ENCODE data around the gene GREB1.

The GREB1 gene

DNA sequence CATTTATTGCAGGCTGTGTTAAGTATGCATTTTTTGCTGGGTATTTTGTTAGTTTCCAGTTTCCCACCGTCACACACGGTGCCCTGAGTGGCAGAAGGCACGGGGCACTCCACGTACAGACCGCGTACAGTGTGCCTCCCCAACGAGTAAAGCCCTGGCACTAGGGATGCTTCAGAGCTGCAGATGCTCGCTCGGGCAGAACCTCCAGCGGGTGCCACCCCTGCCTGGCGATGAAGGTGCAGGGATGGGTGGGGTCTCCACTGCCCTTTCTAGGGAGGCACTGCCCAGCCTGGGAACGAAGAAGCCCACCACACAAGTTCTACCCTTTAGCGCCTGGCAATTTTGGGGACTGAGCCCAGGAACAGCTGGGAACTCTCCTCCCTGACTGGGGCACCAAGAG is 4.1 kb downstream of the GREB1 start:
- DNase-seq (ENCODE audit: low read depth in 2 of 2, low spot score in 1 of 2), result no peak

DNA sequence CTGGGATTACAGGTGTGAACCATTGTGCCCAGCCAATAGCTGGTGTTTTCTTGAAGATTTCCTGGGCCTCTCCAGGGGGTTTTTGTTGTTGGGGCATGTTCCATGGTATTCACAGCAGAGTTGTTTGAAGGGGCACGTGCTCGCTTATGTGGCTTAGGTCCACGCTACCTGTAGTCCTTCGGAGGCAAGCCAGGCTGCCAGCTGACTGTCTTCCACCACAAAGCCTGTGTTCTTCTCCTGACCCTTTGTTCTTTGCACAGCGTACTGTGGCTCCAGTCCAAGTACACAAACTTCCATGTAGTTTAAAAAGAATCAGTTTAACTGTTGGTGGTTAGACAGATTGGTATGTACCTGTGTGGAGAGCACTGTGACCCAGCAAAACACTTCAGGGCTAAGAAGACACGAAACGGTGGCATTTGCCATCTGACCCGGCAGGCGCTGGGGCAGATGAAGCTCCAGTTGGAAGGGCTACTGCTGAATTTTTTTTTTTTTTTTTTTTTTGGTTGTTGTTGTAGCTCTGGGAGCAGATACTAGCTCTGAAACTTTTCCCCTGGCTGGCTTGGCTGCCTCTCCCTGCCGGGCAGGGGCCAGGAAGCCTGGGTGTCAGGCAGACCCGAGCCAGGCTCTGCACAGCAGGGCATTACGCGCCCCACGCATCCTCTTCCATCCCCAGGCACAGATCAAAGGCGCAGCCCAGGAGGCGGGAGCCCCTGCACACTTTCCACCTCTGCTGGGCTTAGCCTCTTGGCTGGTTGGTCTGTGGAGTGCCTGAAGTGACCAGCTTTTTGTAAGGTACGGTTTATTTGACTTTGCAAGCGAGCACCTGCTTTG is 5.7 kb downstream of the GREB1 start:
- DNase-seq (ENCODE audit: low read depth in 2 of 2, low spot score in 1 of 2), result no peak

DNA sequence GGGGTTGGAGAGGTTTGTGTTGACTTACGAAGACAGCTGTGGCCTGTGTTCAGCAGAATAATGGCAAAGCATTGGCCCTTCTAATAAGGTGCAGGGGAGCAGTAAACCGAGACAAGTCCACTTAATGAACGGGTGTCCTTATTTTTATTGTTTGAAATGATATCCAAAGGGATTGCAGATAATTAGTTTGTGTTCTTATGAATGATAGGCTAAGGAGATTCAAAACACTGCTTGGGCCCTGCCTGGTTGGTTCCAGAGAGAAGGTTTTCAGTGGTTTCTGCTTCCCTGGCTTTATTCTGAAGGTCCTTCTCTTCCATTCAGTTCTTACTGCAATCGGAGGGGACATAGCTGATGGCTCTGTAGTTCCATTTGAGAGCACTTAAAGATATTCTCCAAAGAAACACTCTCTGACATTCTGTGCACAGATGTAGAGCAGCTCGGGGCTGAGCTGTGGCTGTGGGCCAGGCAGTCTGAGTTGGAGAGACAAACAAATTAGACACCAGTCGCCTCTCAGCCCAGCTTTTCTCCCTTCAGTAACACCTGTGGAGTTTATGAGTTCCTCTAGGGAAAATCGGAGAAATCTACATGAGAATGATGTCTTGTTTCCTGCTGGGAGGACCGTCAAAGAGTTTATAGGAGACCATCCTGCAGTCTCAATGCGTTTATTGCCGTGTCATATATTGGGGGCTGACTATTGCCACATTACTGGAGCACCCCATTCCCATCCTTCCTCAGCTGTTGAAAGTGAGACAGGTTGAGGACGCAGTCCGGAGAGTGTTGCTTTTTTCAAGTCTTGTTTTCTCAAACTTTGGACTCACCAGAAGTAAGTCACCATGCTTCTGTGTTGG is 6.5 kb downstream of the GREB1 start:
- no peak for DNase-seq (ENCODE audit: low read depth in 2 of 2, low spot score in 1 of 2)

DNA sequence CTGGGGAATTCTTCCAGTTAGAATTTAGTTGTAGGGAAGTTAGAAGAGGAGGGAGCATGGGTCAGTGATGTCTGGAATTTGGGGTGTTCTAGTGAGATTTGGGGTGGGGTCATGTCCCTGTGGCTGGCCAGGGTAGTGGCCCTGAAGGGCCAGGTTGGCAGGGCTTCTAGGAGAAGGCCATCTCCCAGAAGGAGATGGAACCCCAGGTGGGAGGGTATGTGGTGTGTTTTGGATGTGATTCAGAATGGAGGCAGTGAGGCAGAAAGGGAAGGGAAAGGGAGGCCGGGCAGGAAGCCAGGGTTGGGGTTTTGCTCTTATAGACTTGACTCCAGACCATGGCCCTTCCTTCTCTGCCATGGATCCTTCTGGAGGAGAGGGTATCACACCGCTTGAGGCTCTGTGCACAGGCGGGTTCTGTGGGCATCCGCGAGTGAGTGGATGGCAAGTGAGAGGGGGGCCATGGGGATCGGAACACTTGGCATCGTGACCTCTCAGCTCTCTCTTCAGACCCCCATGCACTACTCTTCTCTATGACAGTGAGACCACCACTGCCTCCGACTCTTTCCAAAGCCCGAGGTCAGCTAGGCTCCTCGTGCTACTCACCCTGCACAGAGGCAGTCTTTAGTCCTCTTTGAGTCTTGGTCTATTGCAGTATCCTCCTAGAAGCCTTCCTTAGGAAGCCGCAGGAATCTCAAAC is 7.3 kb downstream of the GREB1 start:
- no peak for DNase-seq (ENCODE audit: low read depth in 2 of 2, low spot score in 1 of 2)

DNA sequence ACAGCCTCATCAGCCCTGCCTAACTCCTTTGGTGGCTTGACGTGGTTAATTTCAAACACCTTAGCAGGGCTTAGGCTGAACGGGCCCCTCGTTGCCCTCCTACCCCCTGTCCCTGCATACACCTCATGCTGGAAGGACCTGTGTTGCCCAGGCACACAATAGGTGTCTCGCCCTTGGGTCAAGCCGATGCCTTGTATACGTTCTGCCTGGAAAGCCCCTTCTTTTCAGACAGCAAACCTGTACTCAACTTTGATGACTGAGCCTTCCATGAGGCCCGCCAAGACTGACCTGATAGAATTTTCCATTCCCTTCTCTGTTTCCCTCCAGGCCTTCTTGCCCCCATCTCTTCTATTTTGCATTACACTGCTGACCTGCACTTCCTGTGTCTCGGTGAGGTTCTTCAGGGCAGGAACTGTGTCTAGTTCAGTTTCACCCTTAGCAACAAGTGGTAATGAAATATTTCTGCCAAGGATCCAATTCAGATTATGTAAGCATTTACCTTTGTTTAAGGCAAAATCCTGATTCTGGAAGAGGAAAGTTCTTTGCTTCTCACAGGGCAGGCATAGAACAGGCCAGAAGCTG is 7.9 kb downstream of the GREB1 start:
- no peak for DNase-seq (ENCODE audit: low read depth in 2 of 2, low spot score in 1 of 2)

DNA sequence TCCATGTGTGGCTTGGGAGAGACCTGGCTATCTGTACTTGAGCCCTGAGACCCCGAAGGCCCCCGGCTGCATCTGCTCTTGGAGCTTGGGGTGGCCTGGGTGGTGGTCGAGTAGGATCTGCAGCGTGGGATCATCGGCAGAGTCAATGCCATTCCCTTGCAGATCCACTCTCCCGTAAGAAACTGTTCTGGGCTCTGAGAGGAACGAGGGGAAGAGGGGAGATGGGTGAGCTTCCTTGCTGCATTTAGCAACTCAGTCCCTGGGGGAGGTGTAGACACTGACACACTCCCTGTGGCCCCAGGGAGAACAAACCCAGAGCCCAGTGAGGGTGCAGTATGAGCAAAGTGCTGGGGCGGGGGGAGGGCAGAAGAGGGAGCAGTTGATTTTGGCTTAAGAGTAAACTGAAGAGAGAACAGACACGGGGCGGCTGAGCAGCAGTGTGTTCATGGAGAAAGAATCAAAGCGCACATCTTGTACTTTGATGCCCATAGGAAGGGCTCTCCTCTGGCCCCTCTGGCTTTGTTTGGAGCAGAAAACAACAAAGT is 8.5 kb downstream of the GREB1 start:
- no peak for DNase-seq (ENCODE audit: low read depth in 2 of 2, low spot score in 1 of 2)

DNA sequence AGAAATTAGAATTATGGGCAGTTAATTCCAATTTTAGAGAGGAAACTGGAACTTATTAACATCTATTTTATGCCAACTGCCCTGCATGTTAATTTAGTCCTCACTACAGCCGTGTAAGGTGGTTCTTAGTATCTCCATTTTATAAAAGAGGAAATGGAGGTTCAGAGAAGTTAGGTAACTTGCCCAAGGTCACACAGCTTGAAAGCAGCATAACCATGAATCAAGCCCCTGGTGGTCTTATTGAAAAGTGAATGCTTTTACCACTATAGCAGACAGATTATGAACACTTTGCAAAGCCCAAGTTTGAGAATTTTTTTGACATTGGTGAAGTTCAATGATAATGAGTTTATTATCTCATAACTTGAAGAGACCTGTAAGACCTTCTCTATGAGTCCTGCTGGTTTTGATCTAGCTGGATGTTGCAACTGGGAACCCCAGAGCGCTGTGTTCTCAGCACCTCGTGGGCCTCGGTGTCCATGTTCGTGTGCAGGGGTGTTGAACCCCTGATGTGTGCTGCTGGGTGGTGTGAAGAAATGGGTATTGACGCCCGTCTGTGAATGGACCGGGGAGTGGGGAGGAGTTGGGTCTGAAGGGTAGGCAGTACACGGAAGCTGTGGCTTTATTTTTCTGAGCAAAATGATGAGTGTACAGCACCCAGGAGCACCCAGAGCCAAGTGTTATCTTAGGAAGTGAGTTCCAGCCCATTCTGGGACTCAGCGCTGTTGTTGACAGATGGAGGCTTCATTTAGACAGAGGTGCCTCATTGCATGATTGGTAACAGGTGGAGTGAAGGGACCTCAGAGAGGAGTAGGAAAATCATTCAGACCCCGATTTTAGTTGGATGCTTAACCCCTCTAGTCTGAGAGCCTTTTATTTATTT is 9.7 kb downstream of the GREB1 start:
- no peak for DNase-seq (ENCODE audit: low read depth in 2 of 2, low spot score in 1 of 2)

DNA sequence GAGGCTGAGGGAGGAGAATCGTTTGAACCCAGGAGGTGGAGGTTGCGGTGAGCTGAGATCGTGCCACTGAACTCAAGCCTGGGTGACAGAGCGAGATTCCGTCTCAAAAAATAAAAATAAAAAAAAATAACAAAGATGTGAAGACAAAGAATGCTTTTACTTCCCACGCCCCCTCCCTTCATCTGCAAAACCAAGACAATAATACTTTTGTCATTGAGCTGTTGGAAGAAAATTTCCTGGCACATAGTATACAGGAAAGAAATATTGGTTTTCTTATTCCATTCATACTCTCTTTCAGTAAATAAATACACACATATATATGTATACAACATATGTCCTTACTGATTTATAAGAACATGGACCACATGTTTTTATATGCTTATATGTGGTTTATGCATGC is 12.2 kb downstream of the GREB1 start:
- DNase-seq (ENCODE audit: low read depth in 2 of 2, low spot score in 1 of 2), result no peak

DNA sequence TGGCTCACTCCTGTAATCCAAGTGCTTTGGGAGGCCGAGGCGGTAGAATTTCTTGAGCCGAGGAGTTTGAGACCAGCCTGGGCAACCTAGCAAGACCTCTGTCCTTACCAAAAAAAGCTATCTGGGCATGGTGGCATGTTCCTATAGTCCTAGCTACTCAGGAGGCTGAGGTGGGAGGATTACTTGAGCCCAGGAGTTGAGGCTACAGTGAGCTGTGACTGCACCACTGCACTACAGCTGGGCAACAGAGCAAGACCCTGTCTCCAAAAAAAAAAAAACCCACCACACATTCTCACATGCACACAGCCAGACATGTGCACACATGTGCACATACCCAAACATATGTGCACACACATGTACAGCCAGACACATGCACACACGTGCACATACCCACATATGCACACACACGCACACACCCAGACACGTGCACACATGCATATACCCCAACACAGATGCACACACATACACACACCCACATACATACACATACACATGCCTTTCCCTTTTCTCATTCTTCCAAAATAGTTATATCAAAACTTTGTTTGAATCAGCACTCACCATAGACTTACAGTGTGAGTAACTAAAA is 14.2 kb downstream of the GREB1 start:
- DNase-seq (ENCODE audit: low read depth in 2 of 2, low spot score in 1 of 2), result no peak

DNA sequence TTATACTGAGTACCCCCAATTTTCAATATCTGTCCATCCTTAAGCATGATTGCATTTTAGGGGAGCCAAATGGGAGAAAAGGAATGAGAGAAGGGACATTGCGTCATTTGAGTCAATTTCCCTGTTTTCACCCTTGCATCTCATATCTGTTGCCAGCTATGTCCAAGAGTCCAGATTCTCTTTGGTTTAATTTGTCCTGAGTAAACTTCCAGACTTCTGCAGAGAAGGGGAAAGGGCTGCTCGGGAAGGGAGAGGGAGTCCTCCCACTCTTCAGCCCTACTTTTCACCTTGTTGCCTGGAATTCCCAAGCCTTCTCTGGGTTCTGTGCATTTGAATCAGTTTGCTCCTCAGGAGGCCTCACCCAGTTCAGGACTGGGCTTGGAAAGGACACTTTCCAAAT is 16.5 kb downstream of the GREB1 start:
- DNase-seq (ENCODE audit: low read depth in 2 of 2, low spot score in 1 of 2), result no peak

DNA sequence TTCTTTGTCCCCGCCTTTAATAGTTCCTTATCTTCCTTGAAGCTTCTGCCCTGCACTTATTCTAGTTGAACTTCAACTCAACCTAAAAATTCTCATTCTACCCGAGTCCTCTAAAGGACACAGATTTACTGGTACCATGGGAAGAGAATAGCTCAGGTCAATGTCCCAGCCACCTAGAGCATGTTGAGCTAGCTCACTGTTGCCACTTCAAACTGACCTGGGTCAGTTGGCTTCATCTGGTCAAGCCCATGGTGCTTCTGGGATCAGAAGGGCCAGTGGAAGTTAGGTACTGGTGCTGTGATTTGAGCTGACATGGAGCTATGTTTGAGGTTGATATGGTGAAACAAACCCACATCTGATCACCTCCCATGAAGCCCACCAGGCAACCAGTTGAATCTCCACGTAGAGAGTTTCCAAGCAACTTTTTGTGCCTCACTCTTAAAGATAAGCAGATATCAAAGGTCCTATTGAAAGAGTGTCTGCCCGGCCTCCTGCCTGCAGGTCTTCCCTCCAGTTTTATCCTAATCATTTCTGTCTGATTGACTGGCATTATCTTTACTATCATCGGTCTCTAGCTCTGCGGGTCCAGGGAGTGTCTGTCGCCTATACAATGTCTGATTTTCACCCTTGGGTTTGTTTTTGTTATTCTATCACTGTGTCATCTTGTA is 17.2 kb downstream of the GREB1 start:
- no peak for DNase-seq (ENCODE audit: low read depth in 2 of 2, low spot score in 1 of 2)

DNA sequence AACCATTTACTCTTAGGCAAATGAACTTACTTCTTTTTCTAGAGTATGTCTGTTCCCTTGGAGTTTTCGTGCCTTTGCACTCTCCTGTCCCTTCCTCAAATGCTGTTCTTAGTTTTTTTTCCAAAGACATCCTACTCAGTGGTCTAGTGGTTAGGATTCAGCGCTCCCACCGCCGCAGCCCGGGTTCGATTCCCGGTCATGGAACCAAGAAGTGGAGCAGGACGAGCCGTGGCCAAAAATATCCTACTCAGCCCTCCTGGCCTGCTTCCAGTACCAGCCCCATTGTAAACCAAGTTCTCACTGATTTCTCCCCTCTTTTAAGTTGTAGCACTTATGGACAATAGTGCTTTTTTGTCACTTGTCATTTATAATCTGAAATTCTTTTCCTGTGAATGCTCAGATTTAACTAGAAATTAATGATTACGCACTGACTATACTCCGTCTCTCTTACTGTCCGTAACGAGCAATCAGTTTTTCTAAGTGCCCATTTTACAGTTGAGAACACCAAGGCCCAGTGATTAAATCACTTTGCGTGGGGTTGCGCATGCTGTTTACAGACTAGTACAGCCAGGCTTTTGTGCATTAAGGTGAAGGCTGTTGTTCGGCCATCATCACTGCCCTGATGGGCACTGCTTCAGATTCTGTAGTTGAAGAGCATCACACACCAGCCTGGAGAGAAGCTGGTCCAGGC is 17.9 kb downstream of the GREB1 start:
- DNase-seq (ENCODE audit: low read depth in 2 of 2, low spot score in 1 of 2), result no peak

DNA sequence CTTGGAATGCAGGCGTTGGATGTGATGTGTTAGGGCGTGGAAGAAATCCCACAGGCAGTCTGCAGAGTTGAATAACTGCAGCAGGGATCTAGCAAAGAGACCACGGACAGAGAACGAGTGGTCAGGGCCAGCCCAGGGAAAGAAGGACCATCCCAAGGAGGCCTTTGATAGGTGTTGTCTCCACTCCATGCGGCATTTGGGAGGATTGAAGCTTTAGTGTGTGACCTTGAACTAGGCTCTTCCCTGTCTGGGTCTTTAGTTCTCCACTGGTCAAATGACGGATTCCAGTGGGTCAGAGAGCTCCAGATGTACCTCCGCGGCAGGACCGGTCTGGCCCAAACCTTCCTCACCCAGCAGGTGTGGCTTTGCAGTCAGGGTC is 18.4 kb downstream of the GREB1 start:
- no peak for DNase-seq (ENCODE audit: low read depth in 2 of 2, low spot score in 1 of 2)

DNA sequence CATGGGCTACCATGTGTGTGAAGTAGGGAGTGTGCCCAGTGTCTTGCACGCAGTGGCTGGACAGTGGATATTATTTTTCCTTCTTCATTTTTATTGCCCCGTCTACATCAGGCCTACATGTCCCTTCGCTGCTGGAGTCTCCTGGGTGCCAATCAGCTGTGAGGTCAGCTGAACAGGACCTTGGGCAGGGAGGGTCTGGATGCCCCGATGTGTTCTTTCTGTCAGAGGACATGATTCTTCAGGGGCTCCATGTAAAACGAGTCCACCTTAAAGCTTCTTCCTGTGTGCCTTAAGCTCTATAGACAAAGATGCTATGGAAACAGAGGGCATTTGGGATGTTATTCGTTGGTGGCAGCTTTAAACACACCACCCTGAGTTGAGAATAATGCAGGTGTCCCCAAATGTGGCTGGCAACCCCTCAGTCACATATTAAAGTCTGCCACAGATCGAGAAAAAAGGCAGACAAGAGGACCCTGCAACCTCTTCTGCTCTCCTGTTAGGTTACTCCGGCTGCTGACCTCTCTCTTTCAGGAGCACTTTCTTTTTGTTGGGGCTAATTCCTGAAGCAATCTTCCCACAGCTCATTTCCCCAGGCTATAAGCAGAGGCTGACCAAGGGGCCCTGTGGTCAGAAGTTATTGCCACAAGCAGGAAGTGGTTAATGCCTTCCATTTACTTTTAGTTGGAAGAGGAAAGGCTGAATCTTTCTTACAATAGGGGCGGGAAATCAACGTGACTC is 20.0 kb downstream of the GREB1 start:
- DNase-seq (ENCODE audit: low read depth in 2 of 2, low spot score in 1 of 2), result no peak

DNA sequence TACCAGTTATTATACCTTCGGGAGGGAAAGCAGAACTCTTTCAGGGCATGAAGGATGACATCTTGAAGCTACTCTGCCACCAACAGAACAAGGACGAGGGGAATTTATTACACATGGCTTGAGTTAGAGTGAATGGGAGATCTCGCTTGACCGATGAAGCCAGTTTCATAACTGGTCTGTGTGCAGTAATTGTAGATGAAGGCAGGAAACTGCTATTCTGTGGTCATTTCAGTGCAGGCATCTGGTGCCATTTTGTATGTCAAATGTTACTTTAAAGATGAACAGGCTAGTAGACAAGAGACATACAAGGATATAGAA is 20.5 kb downstream of the GREB1 start:
- DNase-seq (ENCODE audit: low read depth in 2 of 2, low spot score in 1 of 2), result no peak

DNA sequence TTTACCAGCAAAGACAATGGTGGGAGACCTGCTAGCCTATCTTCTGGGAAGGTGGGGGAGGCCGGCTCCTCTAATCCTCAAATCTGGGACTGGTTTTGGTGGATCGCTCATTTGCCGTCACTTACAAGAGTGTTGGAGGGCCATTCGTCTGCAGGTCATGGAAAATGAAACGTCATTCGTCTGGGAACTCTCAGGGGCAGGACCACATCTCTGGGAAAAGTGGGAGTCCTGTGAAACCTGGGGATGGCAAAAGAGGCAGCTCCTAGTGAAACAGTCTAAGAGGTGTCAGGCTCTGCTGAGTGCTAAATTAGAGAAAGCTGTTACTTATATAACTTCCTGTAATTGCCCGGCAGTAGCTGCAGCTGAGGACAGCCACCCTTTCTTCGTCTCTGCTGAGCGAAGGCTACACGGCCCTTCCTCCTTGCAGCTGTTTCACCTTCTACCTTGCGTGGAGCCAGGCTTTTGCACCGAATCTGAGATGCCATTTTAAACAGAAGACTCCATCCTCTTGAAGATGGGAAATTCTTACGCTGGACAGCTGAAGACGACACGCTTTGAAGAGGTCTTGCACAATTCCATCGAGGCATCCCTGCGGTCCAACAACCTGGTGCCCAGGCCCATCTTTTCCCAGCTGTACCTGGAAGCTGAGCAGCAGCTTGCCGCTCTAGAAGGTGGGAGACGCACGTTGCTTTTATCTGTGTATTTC is 22.4 kb downstream of the GREB1 start:
- DNase-seq (ENCODE audit: low read depth in 2 of 2, low spot score in 1 of 2), result no peak

DNA sequence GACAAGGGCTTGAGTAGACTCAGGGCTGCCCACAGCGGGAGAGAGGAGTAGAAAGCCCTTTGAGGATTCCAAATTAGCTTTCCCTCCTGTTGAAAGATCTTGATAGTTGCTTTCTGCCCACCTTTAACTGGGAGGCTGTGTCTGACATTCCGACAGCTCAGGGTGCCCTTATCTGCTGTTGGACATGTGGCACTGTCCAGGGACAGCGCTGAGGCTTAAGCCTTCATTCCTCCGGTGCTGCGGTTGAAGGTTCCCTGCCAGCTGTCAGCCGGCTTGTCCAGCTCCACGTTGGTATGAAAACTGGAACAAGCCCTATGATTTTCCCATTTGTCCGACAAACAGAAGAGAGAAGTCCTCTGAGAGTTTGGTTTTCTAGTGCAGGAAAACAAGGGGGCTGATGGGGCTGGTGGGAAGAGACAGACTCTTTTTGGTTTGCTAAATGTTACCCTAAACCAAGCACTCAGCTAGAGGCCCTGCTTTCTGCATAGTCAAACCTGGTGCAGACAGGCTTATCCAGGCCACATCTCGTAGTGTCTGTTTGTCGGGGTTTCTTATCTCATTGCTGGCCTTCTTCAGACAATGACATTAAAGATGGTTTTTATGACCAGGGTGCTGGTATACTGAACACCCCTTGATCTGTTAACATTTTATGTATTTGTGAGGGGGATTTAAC is 24.5 kb downstream of the GREB1 start:
- no peak for DNase-seq (ENCODE audit: low read depth in 2 of 2, low spot score in 1 of 2)

All from stimulated activated CD8-positive, alpha-beta memory T cell treated with anti-CD3 and anti-CD28 coated beads, Interleukin-4, amount 100 ng/mL, for 4 hours (primary cell).